K562 (cell line): ENCODE data around the gene CNNM3. TPM values are rescaled to one million over a fixed set of nuclear protein-coding genes. Genes with fewer than 3 reads are reported as not detected.

Experiments used
- ATAC-seq: fragments of 200-7000 bp; cut with Tn5 transposase; 3 replicates; pipeline ENCODE4 v1.9.1; 2020; ENCODE audit warnings: moderate library complexity
- BruUV-seq: library from RNA; stranded (reverse); fragments of 400-500 nt; replicated peaks from 2 replicates; lab custom pipeline; 2021; lab: Mats Ljungman, UMichigan
- CTCF ChIA-PET: fragments of 300-600 bp; formaldehyde crosslinking; extraction: SDS; loops from one replicate; lab custom pipeline; 2021; ENCODE audit warnings: low intra/inter-chr PET ratio; lab: Yijun Ruan, JAX
- POLR2A ChIA-PET: fragments of 300-600, 350-650 bp; sonication (Branson Sonifier 250); formaldehyde crosslinking; extraction: SDS; loops from one replicate; lab custom pipeline; 2021; ENCODE audit warnings: antibody characterized with exemption, inconsistent platforms; lab: Yijun Ruan, JAX
- DNase-seq, 4 experiments: peaks; one replicate each; pipeline versions ENCODE4 v3.0.0 to v3.0.0-alpha.2; 2011 to 2018; ENCODE audit warnings: low spot score in 3 of 4, mixed read lengths in 3 of 4; ENCODE audit errors: extremely low read depth in 1 of 4
- FAIRE-seq: peaks from 2 replicates; lab custom pipeline; 2011; peaks lifted over from hg19 to GRCh38; lab: Jason Lieb, UNC
- H2AFZ ChIP-seq: 2 replicates; pipeline ENCODE4 v1.6.0; 2011; ENCODE audit warnings: low read depth, low read length, control low read depth, inconsistent platforms
- H3K27ac ChIP-seq: fragments of 200-600 bp; 3 replicates; pipeline ENCODE4 v1.8.0; 2011; ENCODE audit warnings: low read depth, mild to moderate bottlenecking, control low read depth, inconsistent platforms, low read length, moderate library complexity, mixed read lengths; ENCODE audit errors: extremely low read depth
- H3K27me3 ChIP-seq, 2 experiments: fragments of 300-600 bp in 1 of 2; 2 replicates in 1 of 2; 3 replicates in 1 of 2; pipeline versions ENCODE4 v1.6.0 to v1.8.0; 2011; ENCODE audit warnings: inconsistent platforms in 2 of 2, low read length in 2 of 2, mild to moderate bottlenecking in 1 of 2, mixed read lengths in 1 of 2, moderate library complexity in 1 of 2; ENCODE audit not compliant: control insufficient read depth in 2 of 2, insufficient read depth in 2 of 2
- H3K36me3 ChIP-seq: fragments of 300-600 bp; 3 replicates; pipeline ENCODE4 v1.8.0; 2011; ENCODE audit warnings: mild to moderate bottlenecking, low read length, inconsistent platforms; ENCODE audit not compliant: control insufficient read depth, insufficient read depth
- H3K4me1 ChIP-seq, 2 experiments: fragments of 200-600 bp in 1 of 2; replicated peaks in 1 of 2; 2 replicates in 1 of 2; 3 replicates in 1 of 2; pipeline versions ENCODE4 v1.5.1 to v1.8.0; 2011; ENCODE audit warnings: inconsistent platforms in 2 of 2, low read length in 2 of 2, mild to moderate bottlenecking in 1 of 2, mixed read lengths in 1 of 2, moderate library complexity in 1 of 2; ENCODE audit not compliant: control insufficient read depth in 2 of 2, insufficient read depth in 2 of 2
- H3K4me2 ChIP-seq: 2 replicates; pipeline ENCODE4 v1.6.1; 2011; ENCODE audit warnings: low read length, control low read depth, inconsistent platforms, mixed read lengths; ENCODE audit not compliant: insufficient read depth
- H3K4me3 ChIP-seq: fragments of 200-600 bp; sonication (generic), shearing (Covaris generic); 2 replicates; pipeline ENCODE4 v1.5.1; 2016; ENCODE audit warnings: control low read depth, inconsistent platforms
- H3K79me2 ChIP-seq: fragments of 200-600 bp; 3 replicates; pipeline ENCODE4 v1.8.0; 2011; ENCODE audit warnings: low read length, inconsistent platforms; ENCODE audit not compliant: control insufficient read depth, insufficient read depth
- H3K9ac ChIP-seq, 2 experiments: 2 replicates each; pipeline versions ENCODE4 v1.6.0 to v1.6.1; 2011; ENCODE audit warnings: low read depth in 2 of 2, low read length in 2 of 2, control low read depth in 1 of 2, inconsistent platforms in 1 of 2, mild to moderate bottlenecking in 1 of 2, mixed read lengths in 1 of 2; ENCODE audit not compliant: insufficient read depth in 1 of 2
- H3K9me1 ChIP-seq: one replicate; pipeline ENCODE4 v1.6.0; 2011; ENCODE audit warnings: inconsistent platforms, mild to moderate bottlenecking, low read length, moderate library complexity; ENCODE audit not compliant: control insufficient read depth, insufficient read depth
- H3K9me3 ChIP-seq: replicated peaks from 2 replicates; pipeline ENCODE4 v1.5.1; 2011; ENCODE audit warnings: low read depth, low read length, inconsistent platforms; ENCODE audit not compliant: control insufficient read depth, insufficient read depth
- H4K20me1 ChIP-seq: replicated peaks from 2 replicates; pipeline ENCODE4 v1.6.1; 2011; ENCODE audit warnings: low read length, inconsistent platforms, mixed read lengths; ENCODE audit not compliant: control insufficient read depth, insufficient read depth
- MEIS2 ChIP-seq: fragments of 450-650 bp; IDR thresholded peaks from 2 replicates; pipeline ENCODE4 v1.6.1; 2014; ENCODE audit warnings: mild to moderate bottlenecking; ENCODE audit not compliant: partially characterized antibody
- POLR2G ChIP-seq: fragments of 200-400 bp; formaldehyde crosslinking; IDR thresholded peaks from 2 replicates; pipeline ENCODE4 v1.6.1; 2017; ENCODE audit warnings: low read depth, mild to moderate bottlenecking, antibody characterized with exemption, low read length, moderate library complexity
- ZBTB33 ChIP-seq: sonication (generic); formaldehyde crosslinking; IDR thresholded peaks from 2 replicates; pipeline ENCODE4 v1.8.1; 2023; ENCODE audit warnings: mild to moderate bottlenecking, missing genetic modification reagents
- WGBS: fragments of 100-300 bp; shearing (Covaris generic); methylation state at CpG from one replicate; pipeline ENCODE4 v1.1.6; 2016; ENCODE audit warnings: low coverage, mixed read lengths; ENCODE audit not compliant: insufficient coverage; ENCODE audit errors: missing lambda C conversion rate; 5-methylcytosine and 5-hydroxymethylcytosine counted together
- in situ Hi-C: fragments of 300-500 bp; cut with MboI; formaldehyde crosslinking; loops from 4 replicates; pipeline ENCODE4 v1.15.0; 2018; ENCODE audit warnings: inconsistent platforms, mixed read lengths
- intact Hi-C: fragments of 100-400 bp; cut with micrococcal nuclease; formaldehyde crosslinking; loops from 2 replicates; pipeline ENCODE4 v1.14.2; 2022
- polyA plus RNA-seq, 8 experiments: library from polyadenylated mRNA; depleted of rRNA in 4 of 8; stranded (reverse) in 5 of 8; unstranded in 3 of 8; fragments of >200 nt; fragmentation: Nextera tagmentation in 2 of 8; fragmentation: Illumina TruSeq in 1 of 8; extraction: Ambion mirVana in 2 of 8; extraction: Trizol in 1 of 8; gene quantifications; 2 replicates each; pipeline versions ENCODE4 v1.2.1 to v1.2.3, GENCODE V29; 2011 to 2014; ENCODE audit warnings: inconsistent platforms in 1 of 8, missing spikeins in 1 of 8
- total RNA-seq, 7 experiments: library from RNA; depleted of rRNA in 6 of 7; stranded (reverse); fragments of >200 nt in 6 of 7; fragmentation: Illumina TruSeq in 2 of 7; extraction: Trizol in 2 of 7; gene quantifications; 2 replicates each; pipeline versions ENCODE4 v1.2.1 to v1.2.3, GENCODE V29; 2011 to 2021; ENCODE audit warnings: low replicate concordance in 1 of 7

CNNM3 gene
- total and polyA plus RNA-seq, 9 of the 15 experiments (the other 6 are each of a cell fraction or from before 2014, with no cell fraction given): 1.4 to 16.9 (median 6.5) TPM

- no peak overlapping the region for H3K4me3 ChIP-seq
- no peak overlapping the region for H3K9ac ChIP-seq
- no peak for FAIRE-seq
- peaks cover 45% of the 10 kb centered on the region; the same call in 2 of the 3 replicates for H3K36me3 ChIP-seq
- no peaks in the 10 kb centered on the region for H3K9me3 ChIP-seq
- ChIA-PET CTCF (no interaction called here), POLR2A (interaction anchor here (0.8 to 1.7 kb wide), 6 partner anchors 8 to 80 kb away, joined by 3 to 9 read pairs (median 6); partner anchors contain the start of gene ANKRD39)
- H3K27me3 ChIP-seq: no peaks in the 10 kb centered on the region
- intact Hi-C loops (no loop called here), in situ Hi-C loops (no loop called here)
- no peaks in the 10 kb centered on the region for H3K79me2 ChIP-seq
- no peaks in the 10 kb centered on the region for H4K20me1 ChIP-seq
- no peak overlapping the region for H3K4me2 ChIP-seq
- 89% methylated on average over 13 of the region's 16 CpGs for WGBS
- H2AFZ ChIP-seq: no peak overlapping the region
- BruUV-seq: no TSS peak
- no peak for DNase-seq
- peaks cover 3% of the 10 kb centered on the region for H3K9me1 ChIP-seq
- no peak for TF ChIP-seq MEIS2
- TF ChIP-seq ZBTB33 (CRISPR knock-in tag): peak; percentile 61
- TF ChIP-seq POLR2G: peak; percentile 66
- peaks cover 8 to 33% of the 10 kb centered on the region in 2 experiments; a peak in 4 of 5 replicates for H3K4me1 ChIP-seq
- ATAC-seq: no peak
- no peak overlapping the region for H3K27ac ChIP-seq
These were observed 25.8 kb downstream of the CNNM3 start for GRCh38 chr2:96841701-96842495.
